Activated CD4-positive, alpha-beta T cell treated with anti-CD3 and anti-CD28 coated beads, Interleukin-2, amount 50 U/mL, for 16 hours (primary cell): Measurements from ENCODE around the gene TAS1R2.
"Not testable (repeated sequence)": the region's sequence is repeated elsewhere in the genome, so short reads cannot be mapped to it uniquely, and the experiment has no call there.

ENCODE experiments used
- DNase-seq: peaks from one replicate; pipeline ENCODE4 v3.0.0-alpha.2; 2020

TAS1R2 gene

DNA sequence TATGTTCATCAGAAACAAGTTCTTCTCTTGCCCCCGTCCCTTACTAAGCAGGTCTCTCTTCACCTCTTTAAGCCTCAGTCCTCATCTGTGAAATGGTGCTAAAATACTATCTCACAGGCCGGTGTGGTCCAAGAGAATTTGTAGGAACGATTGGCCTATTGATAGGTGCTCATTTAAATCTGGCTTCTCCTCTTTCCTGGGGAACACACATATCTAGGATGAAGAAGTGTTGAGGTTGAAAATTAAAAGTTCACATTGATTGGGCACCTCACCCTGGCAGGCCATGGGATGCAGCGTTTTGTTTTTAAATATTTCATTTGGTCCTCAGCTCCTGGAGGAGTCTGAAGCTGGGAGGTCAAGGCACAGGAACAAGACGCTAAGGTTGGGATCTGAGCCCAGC is 8.9 kb upstream of the TAS1R2 start:
- DNase-seq: no peak

- DNase-seq: no peak
These were observed 7.4 kb upstream of the TAS1R2 start for GRCh38 chr1:18866846-18867245.

DNA sequence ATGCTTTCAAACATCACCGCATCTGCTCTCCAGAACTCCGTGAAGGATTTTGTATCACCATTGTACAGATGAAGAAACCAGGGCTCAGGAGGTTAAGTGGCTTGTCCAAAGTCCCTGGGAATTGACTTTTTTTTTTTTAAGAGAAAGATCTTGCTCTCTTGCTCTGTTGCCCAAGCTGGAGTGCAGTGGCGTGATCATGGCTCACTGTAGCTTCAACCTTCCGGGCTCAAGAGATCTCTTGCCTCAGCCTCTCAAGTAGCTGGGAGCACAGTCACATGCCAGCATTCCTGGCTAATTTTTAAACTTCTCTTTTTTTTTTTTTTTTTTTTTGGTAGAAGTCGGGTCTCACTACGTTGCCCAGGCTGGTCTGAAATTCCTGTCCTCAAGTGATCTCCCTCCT is 6.9 kb upstream of the TAS1R2 start:
- DNase-seq: no peak

DNA sequence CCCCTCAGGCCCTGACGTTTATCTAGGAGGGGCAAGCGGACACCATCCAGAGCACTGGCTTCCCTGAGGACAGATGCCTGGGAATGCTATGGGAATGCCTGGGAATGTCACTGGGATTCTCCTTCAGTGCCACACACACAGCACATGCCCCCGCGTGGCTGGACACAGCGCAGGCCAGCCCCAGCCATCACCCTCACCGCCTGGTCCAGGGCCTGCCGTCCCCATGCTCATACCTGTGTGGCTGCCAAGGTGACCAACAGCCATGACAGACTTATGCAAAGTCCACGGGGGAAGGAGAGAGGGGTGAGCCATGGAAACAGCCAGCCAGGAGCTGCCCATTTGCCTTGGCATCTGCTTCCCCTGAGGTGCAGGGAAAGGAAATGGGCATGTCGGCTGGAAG is 5.7 kb upstream of the TAS1R2 start:
- no peak for DNase-seq

- DNase-seq: no peak
These were observed 2.1 kb upstream of the TAS1R2 start for GRCh38 chr1:18861590-18861989.

GRCh38 chr1:18861082-18861481 is 1.6 kb upstream of the TAS1R2 start:
- DNase-seq: no peak

DNA sequence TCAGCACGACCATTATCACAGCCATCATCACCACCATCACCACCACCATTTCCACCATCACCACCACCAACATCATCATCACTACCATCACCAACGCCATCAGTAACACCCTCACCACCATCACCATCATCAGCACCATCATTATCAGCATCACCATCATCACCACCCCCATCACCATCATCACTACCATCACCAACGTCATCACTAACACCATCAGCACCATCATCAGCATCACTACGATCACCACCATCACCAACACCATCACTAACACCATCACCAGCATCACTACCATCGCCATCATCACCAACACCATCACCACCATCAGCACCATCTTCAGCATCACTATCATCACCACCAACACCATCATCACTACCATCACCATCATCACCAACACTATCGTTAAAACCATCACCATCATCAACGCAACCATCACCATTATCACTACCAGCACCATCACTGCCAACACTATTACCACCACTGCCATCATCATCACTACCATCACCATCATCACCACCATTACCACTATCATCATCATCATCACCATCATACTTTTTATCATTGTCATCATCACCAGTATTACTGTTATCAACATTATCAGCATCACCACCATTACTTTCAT is 1.3 kb downstream of the TAS1R2 start:
- no peak for DNase-seq

DNA sequence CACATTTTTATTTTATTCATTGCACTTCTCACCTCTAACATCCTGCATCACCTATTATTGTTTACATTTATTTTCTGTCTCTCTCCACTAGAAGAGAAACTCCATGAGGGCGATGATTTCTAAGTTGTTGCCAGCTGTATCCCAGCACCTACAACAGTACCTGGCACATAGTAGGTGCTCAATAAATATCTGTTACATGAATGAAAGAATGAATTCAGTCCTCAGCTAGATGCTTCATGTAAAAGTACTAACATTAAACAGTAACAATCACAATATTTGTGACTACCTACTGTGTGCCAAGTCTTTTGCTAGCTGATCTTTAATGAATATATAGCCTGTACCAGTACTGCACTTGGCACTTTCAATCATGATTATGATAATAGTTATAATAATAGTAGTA is 3.0 kb downstream of the TAS1R2 start:
- no peak for DNase-seq

DNA sequence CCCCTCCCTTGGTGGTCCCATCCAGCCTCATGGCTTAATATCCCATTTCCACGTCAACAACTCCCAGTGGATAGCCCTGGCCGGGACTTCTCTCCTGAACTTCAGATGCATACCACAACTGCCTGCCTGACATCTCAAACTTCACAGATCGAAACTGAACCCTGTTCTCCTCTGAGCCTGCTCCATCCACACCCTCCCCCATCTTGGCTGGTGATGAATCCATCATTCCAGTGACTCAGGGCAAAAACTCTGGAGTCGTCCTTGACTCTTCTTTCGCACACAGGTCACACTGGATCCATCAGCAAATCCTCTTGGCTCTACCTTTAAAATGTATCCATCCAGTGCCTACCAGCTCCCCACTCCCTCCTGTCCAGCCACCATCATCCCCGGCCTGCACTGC is 3.9 kb downstream of the TAS1R2 start:
- no peak for DNase-seq

DNA sequence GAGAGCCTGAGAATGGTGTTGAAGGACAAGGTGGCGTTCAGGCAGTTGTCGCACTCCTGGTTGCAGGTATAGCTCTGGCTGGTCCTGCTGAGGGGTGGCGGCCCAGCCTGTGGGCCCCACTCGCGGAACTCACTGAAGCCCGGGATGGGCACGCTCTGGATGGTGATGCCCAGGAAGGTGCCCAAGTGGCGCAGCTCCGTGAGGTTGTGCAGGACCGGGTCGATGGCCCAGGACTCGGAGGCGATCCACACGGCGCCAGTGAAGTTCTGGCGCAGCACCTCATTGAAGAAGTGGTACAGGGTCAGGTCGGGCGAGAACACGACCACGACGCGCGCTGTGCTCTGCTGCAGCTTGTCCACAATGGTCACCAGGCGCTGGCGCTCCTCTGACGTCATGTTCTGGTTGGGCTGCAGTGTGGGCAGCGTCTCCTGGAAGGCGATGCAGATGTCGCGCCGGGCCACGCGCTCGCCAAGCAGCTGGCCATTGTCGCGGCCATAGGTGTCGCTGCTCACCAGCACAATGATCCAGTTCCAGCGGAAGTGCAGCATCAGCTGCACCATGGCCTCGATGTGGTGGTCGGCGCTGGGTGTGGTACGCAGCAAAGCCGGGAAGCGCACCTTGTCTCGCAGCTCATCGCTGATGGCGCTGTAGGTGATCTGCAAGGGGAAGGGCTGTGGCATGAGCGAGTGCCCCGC is 5.0 kb downstream of the TAS1R2 start:
- no peak for DNase-seq

GRCh38 chr1:18852501-18852900 is 7.0 kb downstream of the TAS1R2 start:
- DNase-seq: no peak

GRCh38 chr1:18849261-18849711 is 10.2 kb downstream of the TAS1R2 start:
- DNase-seq: no peak

DNA sequence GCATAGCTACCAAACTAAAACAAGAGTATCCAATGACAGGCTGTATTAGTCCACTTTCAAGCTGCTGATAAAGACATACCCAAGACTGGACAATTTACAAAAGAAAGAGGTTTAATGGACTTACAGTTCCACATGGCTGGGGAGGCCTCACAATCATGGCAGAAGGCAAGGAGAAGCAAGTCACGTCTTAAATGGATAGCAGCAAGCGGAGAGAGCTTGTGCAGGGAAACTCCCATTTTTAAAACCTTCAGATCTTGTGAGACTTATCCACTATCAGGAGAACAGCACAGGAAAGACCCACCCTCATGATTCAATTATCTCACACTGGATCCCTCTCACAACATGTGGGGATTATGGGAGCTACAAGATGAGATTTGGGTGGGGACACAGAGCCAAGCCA is 11.7 kb downstream of the TAS1R2 start:
- not testable (repeated sequence) for DNase-seq

DNA sequence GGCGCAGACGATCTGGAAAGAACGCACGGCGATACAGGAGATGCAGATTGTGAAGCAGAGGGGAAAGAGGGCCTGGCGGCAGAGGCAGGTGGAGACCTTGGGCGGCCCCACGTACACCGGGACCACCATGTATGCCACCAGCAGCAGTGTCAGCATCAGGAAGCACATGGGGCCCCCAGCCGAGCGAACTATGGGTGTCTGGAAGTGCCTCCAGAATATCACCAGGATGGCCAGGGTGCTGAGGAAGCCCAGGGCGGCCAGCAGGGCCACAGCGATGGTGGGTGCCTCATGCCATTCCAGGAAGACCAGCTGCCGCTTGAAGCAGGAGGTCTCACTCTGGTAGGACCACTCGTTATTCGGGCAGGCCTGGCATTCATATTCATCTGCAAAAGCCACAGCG is 19.3 kb downstream of the TAS1R2 start:
- DNase-seq: no peak

- DNase-seq: no peak
These were observed 22.8 kb downstream of the TAS1R2 start for GRCh38 chr1:18836654-18837053.

GRCh38 chr1:18832319-18832718 is 27.1 kb downstream of the TAS1R2 start:
- DNase-seq: not testable (repeated sequence)

GRCh38 chr1:18831656-18832055 is 27.8 kb downstream of the TAS1R2 start:
- no peak for DNase-seq

DNA sequence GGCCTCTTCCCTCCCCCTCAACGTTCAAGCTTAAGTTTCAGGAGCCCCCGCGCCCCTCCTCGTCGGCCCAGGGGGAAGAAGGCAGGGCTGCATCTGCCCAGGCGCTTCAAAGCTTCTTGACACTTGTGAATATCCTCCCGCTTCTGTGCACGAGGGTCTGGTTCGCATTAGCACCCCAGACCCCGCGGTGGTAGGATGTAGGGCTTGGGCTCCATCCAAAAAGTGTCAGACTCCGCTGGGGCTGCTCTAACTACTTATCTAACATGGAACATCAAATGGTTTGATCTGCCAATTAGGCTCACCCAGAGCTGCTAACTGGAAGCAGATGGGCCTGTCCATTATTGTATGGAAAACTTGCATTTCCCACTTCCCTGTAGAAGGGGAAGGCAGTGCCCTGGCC is 28.9 kb downstream of the TAS1R2 start:
- no peak for DNase-seq

- no peak for DNase-seq
These were observed 29.8 kb downstream of the TAS1R2 start for GRCh38 chr1:18829671-18830070.

GRCh38 chr1:18828224-18828623 is 31.2 kb downstream of the TAS1R2 start:
- DNase-seq: no peak

DNA sequence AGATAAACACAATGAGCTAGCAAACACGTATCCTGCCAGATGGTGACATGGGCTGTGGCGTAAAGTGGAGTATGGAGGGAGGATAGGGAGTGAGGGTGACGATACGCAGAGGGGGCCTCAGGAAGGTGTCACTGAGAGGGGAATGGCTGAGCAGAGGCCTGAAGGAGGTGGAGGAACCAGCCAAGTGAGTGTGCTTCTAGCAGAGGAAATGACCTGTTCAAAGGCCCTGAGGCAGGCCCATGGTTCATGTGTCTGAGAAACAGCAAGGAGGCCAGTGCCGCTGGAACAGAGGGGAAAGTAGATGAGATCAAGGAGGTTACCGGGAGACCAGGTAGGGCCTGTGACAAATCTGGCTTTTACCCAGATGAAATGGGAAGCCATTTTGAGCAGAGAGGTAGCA is 36.0 kb downstream of the TAS1R2 start:
- no peak for DNase-seq

DNA sequence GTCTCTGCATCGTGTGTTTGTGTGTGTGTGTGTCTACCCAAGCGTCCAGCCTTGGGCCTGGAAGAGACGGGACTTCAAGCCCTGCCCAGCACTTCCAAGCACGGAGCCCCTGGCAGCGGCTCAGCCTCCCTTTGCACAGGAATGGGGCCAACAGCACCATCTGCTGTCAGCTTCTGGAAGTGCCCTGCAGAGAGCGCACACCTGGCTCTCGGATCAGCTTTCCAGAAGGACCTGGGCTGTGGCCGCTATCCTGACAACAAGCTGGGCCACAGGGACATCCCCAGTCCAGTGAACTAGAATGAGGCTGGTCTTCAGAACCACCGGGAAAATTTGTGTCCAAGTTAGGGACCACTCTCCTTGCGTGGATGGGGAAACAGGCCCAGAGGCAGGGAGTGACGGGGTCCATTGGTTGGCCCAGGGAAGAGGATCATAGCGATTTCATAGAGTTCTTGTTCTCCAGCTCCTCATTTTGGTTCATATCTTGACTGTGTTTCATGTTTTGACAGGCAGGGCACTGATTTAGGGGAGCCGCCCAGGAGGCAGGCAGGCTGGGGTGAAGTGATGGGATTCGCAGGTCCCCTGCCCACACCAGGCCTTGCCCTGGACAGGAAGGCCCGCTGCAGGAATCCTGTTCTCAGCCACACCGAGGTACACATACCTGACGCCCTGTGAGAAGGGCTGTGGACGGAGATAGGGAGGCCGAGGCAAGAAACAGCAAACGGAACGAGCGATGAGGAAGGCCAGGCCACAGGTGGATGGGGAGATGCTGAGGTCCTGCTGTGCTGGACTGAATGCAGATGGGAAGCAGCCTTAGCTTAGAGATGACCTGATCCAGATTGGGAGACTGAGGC is 38.4 kb downstream of the TAS1R2 start:
- DNase-seq: peak; percentile 59

DNA sequence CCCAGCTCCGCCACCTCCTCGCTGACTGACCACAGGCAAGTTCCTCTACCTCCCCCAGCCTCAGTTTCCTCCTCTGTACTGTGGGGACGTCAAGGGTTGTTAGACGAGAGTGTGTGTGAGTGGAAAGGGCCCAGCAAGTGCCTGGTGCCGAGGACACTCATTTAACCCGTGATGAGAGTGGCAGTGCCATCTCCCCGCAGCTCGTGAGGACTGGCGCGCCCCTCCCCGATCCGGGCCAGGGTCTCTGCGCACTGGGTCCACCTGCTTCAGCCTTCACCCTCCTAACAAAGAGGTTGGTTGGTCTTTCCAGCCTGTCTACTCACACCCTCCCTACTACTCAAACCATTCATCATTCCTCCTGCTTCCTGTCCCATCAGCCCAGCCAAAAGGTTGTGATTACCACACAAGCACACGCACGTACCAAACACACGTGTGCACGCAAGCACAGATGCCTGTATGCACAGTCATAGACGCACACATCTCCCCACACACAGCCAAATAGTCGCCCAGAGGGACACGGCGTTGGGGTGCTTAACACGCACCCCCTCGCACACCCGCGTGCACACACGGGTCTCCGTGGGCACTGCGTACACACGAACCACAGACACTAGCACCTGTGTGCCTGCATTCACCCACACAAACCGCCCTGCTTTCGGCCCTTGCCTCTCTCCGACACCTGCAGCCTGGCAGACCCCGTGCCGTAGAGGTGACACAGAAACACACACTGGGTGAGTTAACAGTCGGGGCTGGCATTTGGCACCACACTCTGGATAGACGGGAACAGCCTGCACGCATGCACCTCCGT is 39.3 kb downstream of the TAS1R2 start:
- DNase-seq: no peak
